22Rv1 (cell line): ENCODE data around the gene GLIS1.

Experiments
- H3K27ac ChIP-seq: fragments of 450-650 bp; 2 replicates; pipeline ENCODE4 v1.5.1; 2017
- ZFX ChIP-seq: fragments of 450-650 bp; IDR thresholded peaks from 2 replicates; pipeline ENCODE4 v1.6.1; 2017; ENCODE audit warnings: antibody characterized with exemption, borderline replicate concordance
- TF ChIP-seq, protein P1 (sequence below): fragments of 450-650 bp; IDR thresholded peaks from 2 replicates; pipeline ENCODE4 v1.5.1; 2017; ENCODE audit warnings: mild to moderate bottlenecking

The GLIS1 gene

DNA sequence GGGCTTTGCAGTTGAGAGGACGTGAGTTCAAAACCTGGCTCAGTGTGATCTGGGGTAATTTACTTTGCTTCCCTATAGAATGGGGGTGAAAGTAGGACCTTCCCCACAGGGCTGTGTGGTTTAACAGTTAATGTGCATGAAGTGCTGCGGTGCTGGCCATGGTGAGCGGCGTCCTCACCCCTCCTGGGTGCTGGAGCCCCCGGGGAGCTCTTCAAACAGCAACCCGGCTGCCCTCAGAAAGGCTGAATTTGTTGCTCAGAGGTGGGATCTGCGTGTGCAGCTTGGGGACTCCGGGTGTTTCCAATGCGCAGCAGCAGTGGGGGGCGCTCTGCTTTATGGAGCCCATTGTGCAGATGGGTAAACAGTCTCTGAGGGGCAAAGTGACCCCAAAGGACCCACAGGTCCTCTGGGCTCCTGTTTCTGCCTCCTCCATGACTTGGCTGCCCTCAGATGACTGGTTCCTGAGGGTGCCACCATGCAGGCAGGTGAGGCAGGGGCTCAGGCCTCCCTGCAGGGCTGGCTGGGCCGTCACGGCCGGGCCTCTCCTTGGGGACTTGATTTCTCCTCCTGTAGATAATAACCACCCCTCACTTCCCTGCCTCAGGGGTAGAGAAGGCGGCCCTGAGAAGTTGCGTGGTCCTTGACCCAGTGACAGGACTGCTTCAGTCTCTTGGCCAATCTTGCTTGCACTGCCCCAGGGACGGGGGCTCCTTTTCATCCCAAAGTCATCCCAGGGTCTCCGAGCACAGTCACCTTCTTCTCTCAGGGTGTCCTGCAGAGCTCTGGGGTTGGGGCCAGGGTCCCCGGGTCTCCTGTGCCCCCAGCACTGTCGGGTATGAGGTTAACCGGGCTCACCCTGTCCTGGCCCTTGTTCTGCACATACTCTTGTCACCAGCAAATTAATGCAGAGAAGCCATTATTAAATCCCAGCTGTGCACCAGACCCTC is 239.4 kb downstream of the GLIS1 start:
- no peak overlapping the region for H3K27ac ChIP-seq
- TF ChIP-seq ZFX = no peak
- TF ChIP-seq, protein P1, sequence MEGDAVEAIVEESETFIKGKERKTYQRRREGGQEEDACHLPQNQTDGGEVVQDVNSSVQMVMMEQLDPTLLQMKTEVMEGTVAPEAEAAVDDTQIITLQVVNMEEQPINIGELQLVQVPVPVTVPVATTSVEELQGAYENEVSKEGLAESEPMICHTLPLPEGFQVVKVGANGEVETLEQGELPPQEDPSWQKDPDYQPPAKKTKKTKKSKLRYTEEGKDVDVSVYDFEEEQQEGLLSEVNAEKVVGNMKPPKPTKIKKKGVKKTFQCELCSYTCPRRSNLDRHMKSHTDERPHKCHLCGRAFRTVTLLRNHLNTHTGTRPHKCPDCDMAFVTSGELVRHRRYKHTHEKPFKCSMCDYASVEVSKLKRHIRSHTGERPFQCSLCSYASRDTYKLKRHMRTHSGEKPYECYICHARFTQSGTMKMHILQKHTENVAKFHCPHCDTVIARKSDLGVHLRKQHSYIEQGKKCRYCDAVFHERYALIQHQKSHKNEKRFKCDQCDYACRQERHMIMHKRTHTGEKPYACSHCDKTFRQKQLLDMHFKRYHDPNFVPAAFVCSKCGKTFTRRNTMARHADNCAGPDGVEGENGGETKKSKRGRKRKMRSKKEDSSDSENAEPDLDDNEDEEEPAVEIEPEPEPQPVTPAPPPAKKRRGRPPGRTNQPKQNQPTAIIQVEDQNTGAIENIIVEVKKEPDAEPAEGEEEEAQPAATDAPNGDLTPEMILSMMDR = no peak

DNA sequence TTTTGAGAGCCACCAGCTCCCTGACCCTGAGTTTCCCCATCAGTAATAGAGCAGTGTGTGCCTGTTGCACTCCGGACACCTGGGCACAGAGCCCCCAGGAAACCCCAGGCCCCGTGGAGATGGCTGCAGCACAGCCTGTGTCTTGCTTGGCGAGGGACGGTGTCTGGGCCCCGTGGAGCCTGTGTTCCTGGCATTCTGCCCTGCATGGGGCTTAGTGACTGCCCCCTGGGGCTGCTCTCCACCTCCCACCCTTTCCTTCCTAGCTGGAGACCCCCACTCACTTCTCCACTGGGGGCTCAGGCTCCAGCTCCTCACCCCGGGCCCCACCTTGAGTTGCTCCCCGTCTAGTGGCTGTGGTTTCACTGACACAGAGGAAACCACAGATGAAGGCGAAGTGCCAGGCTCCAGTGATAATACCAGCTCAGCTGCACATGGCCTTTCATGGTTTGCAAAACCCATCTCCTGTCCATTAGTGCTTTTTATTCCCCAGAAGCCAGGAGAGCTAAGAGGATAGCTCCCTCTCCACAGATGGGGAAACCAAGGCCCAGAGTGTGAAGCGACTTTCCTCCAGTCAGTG is 240.3 kb downstream of the GLIS1 start:
- H3K27ac ChIP-seq = no peak overlapping the region
- no peak for TF ChIP-seq ZFX
- TF ChIP-seq, protein P1 = no peak

DNA sequence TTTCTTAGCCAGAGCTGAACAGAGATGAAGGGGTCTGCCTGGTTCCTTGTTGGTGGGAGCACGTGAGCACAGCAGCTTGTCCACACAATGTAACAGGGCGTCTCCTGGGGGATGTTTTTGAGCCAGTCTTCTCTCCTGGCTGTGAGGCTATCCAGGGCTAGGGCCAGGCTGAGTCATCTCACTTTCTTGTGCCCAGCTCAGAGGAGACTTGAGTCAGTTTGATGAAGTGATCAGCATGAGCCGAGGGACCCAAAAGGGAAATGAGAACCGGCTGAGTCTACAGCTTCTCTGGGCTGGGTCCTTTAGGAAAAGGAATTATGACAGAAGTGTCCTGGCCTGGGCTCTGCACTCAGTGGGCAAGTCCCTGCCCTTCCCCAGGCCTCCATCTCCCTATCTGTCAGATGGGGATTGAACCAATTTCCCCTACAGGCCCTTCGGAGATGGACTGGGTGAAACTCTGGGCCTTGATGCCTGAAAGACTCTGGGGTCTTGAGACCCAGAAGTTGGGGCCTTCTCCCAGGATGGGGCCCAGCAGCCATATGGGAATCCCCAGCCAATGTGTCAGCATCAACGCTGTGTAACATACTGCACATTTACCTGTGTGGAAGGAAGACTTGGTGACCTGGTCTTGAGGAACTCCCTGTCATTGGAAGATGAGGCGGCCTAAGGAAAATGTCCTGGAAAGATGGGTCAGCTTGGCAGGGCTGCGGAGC is 243.2 kb downstream of the GLIS1 start:
- TF ChIP-seq, protein P1 = no peak
- no peak for TF ChIP-seq ZFX
- H3K27ac ChIP-seq = no peak overlapping the region

DNA sequence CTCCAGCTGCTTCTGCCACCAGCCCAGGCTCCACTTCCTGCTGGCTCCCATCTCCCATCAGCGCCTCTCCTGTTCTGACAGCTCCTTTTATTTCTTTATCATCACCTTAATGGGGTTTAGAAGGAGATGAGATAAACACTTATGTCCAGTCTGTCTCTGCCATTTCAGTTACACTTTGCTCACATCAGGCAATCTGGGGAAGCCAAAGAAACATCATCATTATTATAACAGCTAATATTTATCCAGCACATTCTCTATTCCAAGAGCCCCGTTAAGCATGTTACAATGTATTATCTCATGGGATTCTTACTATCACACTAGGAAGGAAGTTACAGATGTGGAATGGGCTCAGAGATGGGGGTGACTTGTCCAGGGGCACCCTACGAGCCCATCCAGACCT is 248.6 kb downstream of the GLIS1 start:
- H3K27ac ChIP-seq = no peak overlapping the region
- TF ChIP-seq ZFX = no peak
- TF ChIP-seq, protein P1 = no peak

DNA sequence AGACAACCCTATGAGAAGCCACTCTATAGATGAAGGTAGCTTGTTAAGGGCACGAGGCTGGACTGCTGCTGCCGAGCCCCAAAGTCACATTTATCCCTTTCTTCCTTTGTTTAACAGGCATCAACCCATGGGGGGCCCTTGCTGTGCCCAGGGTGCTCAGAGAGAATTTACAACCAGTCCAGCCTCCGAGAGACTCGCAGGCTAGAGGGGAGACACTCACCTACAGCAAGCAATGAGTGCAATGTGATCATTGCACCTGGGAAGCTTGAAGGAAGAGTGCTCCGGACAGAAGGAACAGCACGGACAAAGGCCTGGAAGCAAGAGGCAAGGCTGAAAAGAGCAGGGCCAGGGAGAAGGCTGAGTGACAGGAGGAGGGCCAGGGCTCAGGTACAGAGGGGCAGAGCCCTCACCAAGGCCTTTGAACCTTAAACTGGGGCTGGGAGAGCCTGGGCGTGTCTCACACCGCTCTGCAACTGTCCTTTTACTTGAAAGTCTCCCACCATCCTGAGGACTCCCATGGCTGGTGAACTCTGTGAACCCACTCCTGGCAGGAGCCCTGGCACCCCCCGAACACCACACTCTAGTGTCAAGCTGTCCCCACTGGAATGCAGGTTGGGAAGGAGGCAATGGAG is 252.5 kb downstream of the GLIS1 start:
- TF ChIP-seq ZFX = no peak
- TF ChIP-seq, protein P1 = no peak
- no peak overlapping the region for H3K27ac ChIP-seq

DNA sequence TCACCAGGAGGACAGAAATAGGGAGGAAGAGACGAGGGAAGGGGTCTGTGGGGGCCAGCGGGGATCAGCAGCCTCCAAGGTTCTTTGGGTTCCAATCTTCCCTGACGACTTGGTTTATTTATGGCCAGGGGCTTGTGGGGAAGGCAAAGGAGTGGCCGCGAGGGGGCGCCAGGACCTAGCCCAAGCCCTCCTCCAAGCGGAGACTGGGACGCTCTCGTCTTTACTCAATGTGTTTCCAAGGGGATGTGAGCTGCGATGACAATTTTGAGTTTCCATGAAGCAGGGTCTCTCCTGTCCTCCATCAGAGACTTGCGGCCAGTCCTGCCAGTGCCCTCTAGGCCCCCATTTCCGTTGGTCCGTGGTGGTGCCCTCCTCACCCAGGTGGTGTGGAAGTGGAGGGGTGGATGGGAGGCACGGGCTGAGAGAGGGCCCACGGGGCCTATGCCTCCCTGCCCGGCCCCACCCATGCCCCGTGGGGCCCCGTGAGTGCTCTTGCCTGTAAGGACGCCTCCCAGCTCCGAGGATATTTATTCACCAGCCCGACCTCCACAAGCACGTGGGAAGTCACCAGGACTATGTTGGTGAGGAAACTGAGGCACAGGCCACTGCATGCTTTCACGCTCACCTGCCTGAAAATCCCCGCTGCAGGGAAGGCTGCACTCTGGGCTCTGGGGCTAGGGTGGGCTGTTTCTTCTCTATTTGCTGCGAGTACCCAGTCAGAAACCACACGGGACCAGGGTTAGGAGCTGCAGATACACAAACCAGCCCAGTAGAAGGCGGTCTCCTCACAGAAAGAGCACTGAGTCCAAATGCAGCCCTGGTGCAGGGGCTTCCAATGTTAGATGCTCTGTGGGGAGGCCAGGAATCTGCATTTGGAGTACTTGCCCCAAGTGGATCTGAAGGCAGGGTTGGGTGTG is 253.2 kb downstream of the GLIS1 start:
- TF ChIP-seq ZFX = no peak
- TF ChIP-seq, protein P1 = peak; percentile 90
- H3K27ac ChIP-seq = no peak overlapping the region
